ENCODE data around the gene EEF2K. TPM values are rescaled to one million over a fixed set of nuclear protein-coding genes. Genes with fewer than 3 reads are reported as not detected.

Gene EEF2K
- total and polyA plus RNA-seq, 4 donors, result 5.6 to 40.8 (median 17.4) TPM

DNA sequence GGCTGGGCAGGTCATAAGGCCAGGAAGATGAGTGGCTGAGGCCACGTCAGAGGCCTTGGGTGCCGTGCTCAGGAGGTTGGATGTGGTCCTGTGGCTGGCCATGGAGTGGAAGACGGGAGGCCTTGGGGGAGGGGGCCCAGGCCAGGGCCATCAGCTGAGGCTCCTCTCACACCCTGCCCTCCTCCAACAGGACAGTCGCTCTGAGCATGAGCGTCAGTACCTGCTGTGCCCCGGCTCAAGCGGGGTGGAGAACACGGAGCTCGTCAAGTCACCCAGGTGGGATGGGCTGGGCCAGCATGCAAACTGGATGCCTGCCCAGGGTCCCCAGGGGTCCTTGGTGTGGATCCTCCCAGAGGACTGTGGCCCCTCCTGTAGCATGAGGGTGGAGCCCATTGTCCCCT, 110.3 kb downstream of the EEF2K start:
- no peak overlapping the region for H3K9ac ChIP-seq (ENCODE audit: insufficient read depth in 1 of 2, low read length in 2 of 2)
- H3K4me1 ChIP-seq (ENCODE audit: control insufficient read depth in 5 of 5, insufficient read depth in 5 of 5, low read length in 5 of 5), result no peaks in the 10 kb centered on the region
- 92 to 93% methylated on average over 9 of the region's 9 CpGs for WGBS, 2 donors
- H3K4me3 ChIP-seq, result no peak overlapping the region
- ATAC-seq (ENCODE audit: insufficient read depth, low FRiP score) (no peak), DNase-seq (no peak)
- TF ChIP-seq, protein P1, sequence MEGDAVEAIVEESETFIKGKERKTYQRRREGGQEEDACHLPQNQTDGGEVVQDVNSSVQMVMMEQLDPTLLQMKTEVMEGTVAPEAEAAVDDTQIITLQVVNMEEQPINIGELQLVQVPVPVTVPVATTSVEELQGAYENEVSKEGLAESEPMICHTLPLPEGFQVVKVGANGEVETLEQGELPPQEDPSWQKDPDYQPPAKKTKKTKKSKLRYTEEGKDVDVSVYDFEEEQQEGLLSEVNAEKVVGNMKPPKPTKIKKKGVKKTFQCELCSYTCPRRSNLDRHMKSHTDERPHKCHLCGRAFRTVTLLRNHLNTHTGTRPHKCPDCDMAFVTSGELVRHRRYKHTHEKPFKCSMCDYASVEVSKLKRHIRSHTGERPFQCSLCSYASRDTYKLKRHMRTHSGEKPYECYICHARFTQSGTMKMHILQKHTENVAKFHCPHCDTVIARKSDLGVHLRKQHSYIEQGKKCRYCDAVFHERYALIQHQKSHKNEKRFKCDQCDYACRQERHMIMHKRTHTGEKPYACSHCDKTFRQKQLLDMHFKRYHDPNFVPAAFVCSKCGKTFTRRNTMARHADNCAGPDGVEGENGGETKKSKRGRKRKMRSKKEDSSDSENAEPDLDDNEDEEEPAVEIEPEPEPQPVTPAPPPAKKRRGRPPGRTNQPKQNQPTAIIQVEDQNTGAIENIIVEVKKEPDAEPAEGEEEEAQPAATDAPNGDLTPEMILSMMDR (IDR thresholded peaks at IDR 0.05; ENCODE audit: control extremely low read depth, extremely low read depth), result no peak
- no peaks in the 10 kb centered on the region for H3K27me3 ChIP-seq (ENCODE audit: control insufficient read depth in 3 of 3, insufficient read depth in 3 of 3, low read length in 2 of 3)
- H3K9me3 ChIP-seq (ENCODE audit: control insufficient read depth in 4 of 4, insufficient read depth in 3 of 4, low read length in 3 of 4), result no peaks in the 10 kb centered on the region
- H3K27ac ChIP-seq (ENCODE audit: low read depth in 1 of 2, low read length in 1 of 2), result no peak overlapping the region
- peaks cover 8 to 54% (median 17%) of the 10 kb centered on the region in 4 donors for H3K36me3 ChIP-seq (ENCODE audit: control insufficient read depth in 4 of 4, insufficient read depth in 4 of 4, low read length in 4 of 4)

DNA sequence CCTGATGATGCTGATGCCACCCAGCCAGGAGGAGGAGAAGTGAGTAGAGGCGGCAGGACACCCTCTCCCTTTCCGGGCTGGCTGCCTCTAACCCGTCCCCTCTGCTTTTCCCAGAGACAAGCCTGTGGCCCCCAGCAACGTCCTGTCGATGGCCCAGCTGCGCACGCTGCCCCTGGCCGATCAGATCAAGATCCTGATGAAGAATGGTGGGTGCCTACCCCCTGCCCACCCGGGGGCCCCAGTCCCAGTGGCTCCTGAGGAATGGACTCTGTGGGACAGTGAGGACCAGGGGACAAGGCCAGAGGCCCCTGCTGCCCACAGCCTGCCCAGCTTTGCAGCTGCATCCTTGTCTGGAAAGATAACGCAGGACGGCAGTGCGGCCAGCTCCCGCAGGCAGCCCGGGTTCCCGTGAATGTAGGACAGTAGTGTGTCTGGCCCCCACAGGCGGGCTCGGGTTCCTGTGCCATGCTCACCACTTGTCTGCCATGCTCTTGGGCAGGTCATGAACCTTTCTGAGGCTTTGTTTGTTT, 111.0 kb downstream of the EEF2K start:
- Histone ChIP-seq H3K9ac (ENCODE audit: insufficient read depth in 1 of 2, low read length in 2 of 2) (no peak overlapping the region), H3K27ac (ENCODE audit: low read depth in 1 of 2, low read length in 1 of 2) (no peak overlapping the region), H3K36me3 (ENCODE audit: control insufficient read depth in 4 of 4, insufficient read depth in 4 of 4, low read length in 4 of 4) (peaks cover 8 to 56% (median 20%) of the 10 kb centered on the region in 4 donors), H3K4me3 (no peak overlapping the region), H3K9me3 (ENCODE audit: control insufficient read depth in 4 of 4, insufficient read depth in 3 of 4, low read length in 3 of 4) (no peaks in the 10 kb centered on the region), H3K4me1 (ENCODE audit: control insufficient read depth in 5 of 5, insufficient read depth in 5 of 5, low read length in 5 of 5) (no peaks in the 10 kb centered on the region), H3K27me3 (ENCODE audit: control insufficient read depth in 3 of 3, insufficient read depth in 3 of 3, low read length in 2 of 3) (no peaks in the 10 kb centered on the region)
- WGBS, 2 donors, result 90 to 91% methylated on average over 17 of the region's 17 CpGs
- no peak for ATAC-seq (ENCODE audit: insufficient read depth, low FRiP score)
- no peak for DNase-seq
- TF ChIP-seq, protein P1 (IDR thresholded peaks at IDR 0.05; ENCODE audit: control extremely low read depth, extremely low read depth), result no peak

DNA sequence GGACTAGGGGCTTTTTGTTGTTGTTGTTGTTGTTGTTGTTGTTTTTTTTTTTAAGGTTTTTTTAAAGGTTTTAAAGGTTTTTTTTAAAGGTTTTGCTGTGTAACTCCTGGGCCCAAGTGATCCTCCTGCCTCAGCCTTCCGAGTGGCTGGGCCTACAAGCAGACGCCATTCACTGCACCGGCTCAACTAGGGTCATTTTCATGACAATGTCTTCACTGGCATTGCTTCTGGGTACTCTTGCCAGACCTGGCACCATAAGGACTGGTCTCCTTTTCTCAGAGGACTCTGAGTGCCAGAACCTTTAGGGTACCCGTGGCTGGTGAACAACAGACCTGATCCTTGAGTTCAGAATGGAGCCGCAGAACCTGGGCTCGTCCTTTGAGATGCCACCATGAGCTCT, 111.5 kb downstream of the EEF2K start:
- Histone ChIP-seq H3K27me3 (ENCODE audit: control insufficient read depth in 3 of 3, insufficient read depth in 3 of 3, low read length in 2 of 3) (no peaks in the 10 kb centered on the region), H3K4me1 (ENCODE audit: control insufficient read depth in 5 of 5, insufficient read depth in 5 of 5, low read length in 5 of 5) (no peaks in the 10 kb centered on the region), H3K27ac (ENCODE audit: low read depth in 1 of 2, low read length in 1 of 2) (no peak overlapping the region), H3K36me3 (ENCODE audit: control insufficient read depth in 4 of 4, insufficient read depth in 4 of 4, low read length in 4 of 4) (peaks cover 8 to 61% (median 21%) of the 10 kb centered on the region in 4 donors), H3K9ac (ENCODE audit: insufficient read depth in 1 of 2, low read length in 2 of 2) (no peak overlapping the region), H3K4me3 (no peak overlapping the region), H3K9me3 (ENCODE audit: control insufficient read depth in 4 of 4, insufficient read depth in 3 of 4, low read length in 3 of 4) (no peaks in the 10 kb centered on the region)
- TF ChIP-seq, protein P1 (IDR thresholded peaks at IDR 0.05; ENCODE audit: control extremely low read depth, extremely low read depth), result no peak
- DNase-seq, result no peak
- no peak for ATAC-seq (ENCODE audit: insufficient read depth, low FRiP score)
- 93 to 97% methylated on average over 6 of the region's 6 CpGs for WGBS, 2 donors
